ENCODE data around the gene PARVB. TPM values are rescaled to one million over a fixed set of nuclear protein-coding genes. Genes with fewer than 3 reads are reported as not detected.

PARVB gene
- total RNA-seq, 4 donors from 2014 or later: 6.6 to 144 (median 30.1) TPM

DNA sequence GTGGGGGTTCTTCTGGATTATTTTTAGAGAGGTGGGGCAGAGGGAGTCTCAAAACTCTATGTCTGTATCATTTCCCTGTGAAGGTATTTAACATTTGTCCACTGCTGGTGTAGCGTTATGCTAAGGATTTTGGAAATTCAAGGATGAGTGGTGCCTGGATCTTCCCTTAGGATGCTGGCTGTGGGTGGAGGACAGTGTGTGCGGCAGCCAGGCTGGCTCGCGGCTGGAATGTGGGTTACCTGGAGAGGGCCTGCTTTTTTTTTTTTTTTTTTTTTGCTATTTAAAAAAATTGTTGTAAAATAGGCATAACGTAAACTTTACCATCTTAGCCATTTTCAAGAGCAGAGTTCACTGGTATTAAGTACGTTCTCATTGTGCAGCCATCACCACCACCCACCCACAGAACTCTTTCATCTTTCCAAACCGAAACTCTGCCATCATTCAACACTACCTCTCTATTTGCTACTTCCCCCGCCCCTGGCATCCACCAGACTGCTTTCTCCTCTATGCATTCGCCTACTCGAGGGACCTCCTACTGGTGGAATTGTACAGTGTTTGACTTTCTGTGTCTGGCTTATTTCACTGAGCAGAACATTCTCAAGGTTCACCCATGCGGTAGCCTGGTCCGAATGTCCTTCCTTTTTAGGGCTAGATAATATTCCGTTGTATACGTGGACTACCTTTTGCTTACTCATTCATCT is 67.1 kb downstream of the PARVB start:
- H3K27ac ChIP-seq: no peak overlapping the region
- no peaks in the 10 kb centered on the region for H3K36me3 ChIP-seq
- DNase-seq: no peak
- no peaks in the 10 kb centered on the region for H3K9me3 ChIP-seq
- H3K4me3 ChIP-seq: no peak overlapping the region
- in situ Hi-C loops (cut with MboI; ENCODE audit: low pct_ligation_motif_present in 1 of 4, low pct_unique_long_range_greater_than_20kb in 1 of 4, low sequenced_read_pairs in 3 of 4) (no loop called here), intact Hi-C loops (cut with DNase I; ENCODE audit: low total_unique reads) (no loop called here)
- WGBS, 2 donors (ENCODE audit: low coverage in 1 of 2): 66 to 73% methylated on average over 9 to 14 of the region's 14 CpGs
- H3K4me1 ChIP-seq: peaks cover 0 to 19% (median 5%) of the 10 kb centered on the region in 4 donors
- no peaks in the 10 kb centered on the region for H3K27me3 ChIP-seq
- no peak for TF ChIP-seq POLR2A (IDR thresholded peaks at IDR 0.05)
- TF ChIP-seq CTCF (IDR thresholded peaks at IDR 0.05): peak in 2 of 5 experiments; percentile 12 to 24
- TF ChIP-seq POLR2AphosphoS5 (IDR thresholded peaks at IDR 0.05): peak in 2 of 3 donors; percentile 12 to 31

- TF ChIP-seq EP300 (IDR thresholded peaks at IDR 0.05; ENCODE audit: low read depth) (no peak), POLR2AphosphoS5 (IDR thresholded peaks at IDR 0.05) (no peak), CTCF (IDR thresholded peaks at IDR 0.05) (no peak), POLR2A (IDR thresholded peaks at IDR 0.05) (no peak)
- Histone ChIP-seq H3K27ac (no peak overlapping the region), H3K36me3 (no peaks in the 10 kb centered on the region), H3K4me3 (no peak overlapping the region), H3K9me3 (no peaks in the 10 kb centered on the region), H3K4me1 (peaks cover 0 to 13% (median 2%) of the 10 kb centered on the region in 4 donors), H3K27me3 (no peaks in the 10 kb centered on the region)
- in situ Hi-C loops (cut with MboI; ENCODE audit: low pct_ligation_motif_present in 1 of 4, low pct_unique_long_range_greater_than_20kb in 1 of 4, low sequenced_read_pairs in 3 of 4) (no loop called here), intact Hi-C loops (cut with DNase I; ENCODE audit: low total_unique reads) (no loop called here)
- DNase-seq: no peak
- 85 to 96% methylated on average over 2 to 10 of the region's 10 CpGs for WGBS, 2 donors (ENCODE audit: low coverage in 1 of 2)
Measured at GRCh38 chr22:44091751-44092150, 67.6 kb downstream of the PARVB start.

GRCh38 chr22:44092636-44093220 is 68.6 kb downstream of the PARVB start:
- H3K4me1 ChIP-seq: peaks cover 0 to 6% (median 0%) of the 10 kb centered on the region in 4 donors
- H3K27me3 ChIP-seq: no peaks in the 10 kb centered on the region
- intact Hi-C loops (cut with DNase I; ENCODE audit: low total_unique reads) (no loop called here), in situ Hi-C loops (cut with MboI; ENCODE audit: low pct_ligation_motif_present in 1 of 4, low pct_unique_long_range_greater_than_20kb in 1 of 4, low sequenced_read_pairs in 3 of 4) (no loop called here)
- H3K27ac ChIP-seq: no peak overlapping the region
- no peak for DNase-seq
- no peak overlapping the region for H3K4me3 ChIP-seq
- no peaks in the 10 kb centered on the region for H3K9me3 ChIP-seq
- 86% methylated on average over 8 of the region's 8 CpGs; no CpG with 5 or more reads in 1 of the 2 donors for whole genome bisulfite sequencing, 2 donors (ENCODE audit: low coverage in 1 of 2)
- H3K36me3 ChIP-seq: no peaks in the 10 kb centered on the region
- TF ChIP-seq POLR2A (IDR thresholded peaks at IDR 0.05) (no peak), CTCF (IDR thresholded peaks at IDR 0.05) (no peak)

DNA sequence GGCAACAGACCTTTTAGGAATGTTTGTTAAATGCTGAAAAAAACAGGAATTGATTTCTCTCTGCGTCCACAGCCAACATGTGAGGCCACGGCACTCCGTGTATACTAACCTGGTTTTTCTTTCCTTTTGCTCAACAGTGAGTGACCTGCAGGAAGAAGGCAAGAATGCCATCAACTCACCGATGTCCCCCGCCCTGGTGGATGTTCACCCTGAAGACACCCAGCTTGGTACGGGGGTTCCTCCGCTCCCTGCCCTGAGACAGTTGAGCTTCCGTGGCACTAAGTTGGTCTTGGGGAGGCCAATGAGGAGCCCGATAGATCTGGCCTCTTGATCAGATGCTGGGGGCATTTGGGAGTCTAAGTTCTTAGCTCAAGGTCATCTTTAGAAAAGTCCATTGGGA is 69.7 kb downstream of the PARVB start:
- Histone ChIP-seq H3K27me3 (no peaks in the 10 kb centered on the region), H3K36me3 (no peaks in the 10 kb centered on the region), H3K4me3 (no peak overlapping the region), H3K27ac (no peak overlapping the region), H3K9me3 (no peaks in the 10 kb centered on the region), H3K4me1 (peaks cover 0 to 6% (median 0%) of the 10 kb centered on the region in 4 donors)
- TF ChIP-seq CTCF (IDR thresholded peaks at IDR 0.05) (no peak), POLR2A (IDR thresholded peaks at IDR 0.05) (no peak), EP300 (IDR thresholded peaks at IDR 0.05; ENCODE audit: low read depth) (no peak), POLR2AphosphoS5 (IDR thresholded peaks at IDR 0.05) (no peak)
- in situ Hi-C loops (cut with MboI; ENCODE audit: low pct_ligation_motif_present in 1 of 4, low pct_unique_long_range_greater_than_20kb in 1 of 4, low sequenced_read_pairs in 3 of 4) (no loop called here), intact Hi-C loops (cut with DNase I; ENCODE audit: low total_unique reads) (no loop called here)
- 95 to 100% methylated on average over 4 to 9 of the region's 9 CpGs for WGBS, 2 donors (ENCODE audit: low coverage in 1 of 2)
- no peak for DNase-seq
